Thymus (tissue), 11 donors: ENCODE measurements around the gene SLC12A5. TPM values are rescaled to one million over a fixed set of nuclear protein-coding genes. Genes with fewer than 3 reads are reported as not detected.

ENCODE experiments used
- DNase-seq, 9 donors: peaks; one replicate each; pipeline ENCODE4 v3.0.0-alpha.2; 2013; ENCODE audit warnings: low spot score in 9 of 9, low read depth in 6 of 9, missing footprints in 1 of 9
- H3K27ac ChIP-seq, 2 donors: one replicate each; pipeline ENCODE4 v1.5.1; 2013; ENCODE audit warnings: control low read depth in 1 of 2, low read depth in 1 of 2, low read length in 1 of 2, mild to moderate bottlenecking in 1 of 2, moderate library complexity in 1 of 2
- H3K27me3 ChIP-seq, 2 donors: one replicate each; pipeline ENCODE4 v1.5.1; 2013; ENCODE audit warnings: low read length in 1 of 2; ENCODE audit not compliant: control insufficient read depth in 2 of 2, insufficient read depth in 1 of 2
- H3K36me3 ChIP-seq, 2 donors: one replicate each; pipeline ENCODE4 v1.5.1; 2013; ENCODE audit warnings: low read length in 1 of 2, mild to moderate bottlenecking in 1 of 2, moderate library complexity in 1 of 2; ENCODE audit not compliant: control insufficient read depth in 2 of 2, insufficient read depth in 2 of 2
- H3K4me1 ChIP-seq, 2 donors: one replicate each; pipeline ENCODE4 v1.5.1; 2013; ENCODE audit warnings: low read length in 2 of 2; ENCODE audit not compliant: control insufficient read depth in 2 of 2, insufficient read depth in 2 of 2
- H3K4me3 ChIP-seq, 2 donors: one replicate each; pipeline ENCODE4 v1.5.1; 2013; ENCODE audit warnings: low read length in 2 of 2, control low read depth in 1 of 2, mild to moderate bottlenecking in 1 of 2
- H3K9me3 ChIP-seq, 2 donors: one replicate each; pipeline ENCODE4 v1.5.1; 2013; ENCODE audit warnings: low read length in 1 of 2, mild to moderate bottlenecking in 1 of 2; ENCODE audit not compliant: control insufficient read depth in 2 of 2, insufficient read depth in 1 of 2
- WGBS: extraction: QIAGEN DNeasy Blood & Tissue Kit; methylation state at CpG from one replicate; pipeline ENCODE4 v1.1.7; 2013; 5-methylcytosine and 5-hydroxymethylcytosine counted together
- polyA plus RNA-seq: library from polyadenylated mRNA; stranded (reverse); fragments of 200-250 nt; gene quantifications from one replicate; pipeline ENCODE4 v1.2.3, GENCODE V29; 2013
- total RNA-seq: library from RNA; stranded (reverse); fragments of 120-200 nt; gene quantifications from one replicate; pipeline ENCODE4 v1.2.4, GENCODE V29; 2013
- donor health status: healthy.

SLC12A5 gene
- total and polyA plus RNA-seq, 2 donors = 0.90 to 4.0 TPM

- no peak overlapping the region for H3K4me3 ChIP-seq
- no peak overlapping the region for H3K27ac ChIP-seq
- peaks cover 60 to 84% of the 10 kb centered on the region in 2 donors for H3K27me3 ChIP-seq
- no peaks in the 10 kb centered on the region for H3K36me3 ChIP-seq
- no peaks in the 10 kb centered on the region for H3K4me1 ChIP-seq
- no peaks in the 10 kb centered on the region for H3K9me3 ChIP-seq
- 18% methylated on average over 49 of the region's 49 CpGs for WGBS
- no peak for DNase-seq
Measured at GRCh38 chr20:46030284-46031013, 1.4 kb downstream of the SLC12A5 start.

GRCh38 chr20:46031014-46031569 is 2.1 kb downstream of the SLC12A5 start:
- H3K9me3 ChIP-seq = no peaks in the 10 kb centered on the region
- no peaks in the 10 kb centered on the region for H3K4me1 ChIP-seq
- WGBS = 32% methylated on average over 11 of the region's 11 CpGs
- no peak overlapping the region for H3K4me3 ChIP-seq
- no peak overlapping the region for H3K27ac ChIP-seq
- H3K27me3 ChIP-seq = peaks cover 60 to 79% of the 10 kb centered on the region in 2 donors
- H3K36me3 ChIP-seq = no peaks in the 10 kb centered on the region
- DNase-seq = no peak

GRCh38 chr20:46031701-46032254 is 2.8 kb downstream of the SLC12A5 start:
- peaks cover 60 to 76% of the 10 kb centered on the region in 2 donors for H3K27me3 ChIP-seq
- no peaks in the 10 kb centered on the region for H3K9me3 ChIP-seq
- H3K36me3 ChIP-seq = no peaks in the 10 kb centered on the region
- no peak overlapping the region for H3K4me3 ChIP-seq
- H3K4me1 ChIP-seq = no peaks in the 10 kb centered on the region
- H3K27ac ChIP-seq = no peak overlapping the region
- no peak for DNase-seq
- WGBS = 3% methylated on average over 55 of the region's 55 CpGs

- no peaks in the 10 kb centered on the region for H3K4me1 ChIP-seq
- WGBS = 87% methylated on average over 3 of the region's 3 CpGs
- DNase-seq = no peak
- no peak overlapping the region for H3K27ac ChIP-seq
- H3K9me3 ChIP-seq = no peaks in the 10 kb centered on the region
- no peak overlapping the region for H3K4me3 ChIP-seq
- H3K36me3 ChIP-seq = no peaks in the 10 kb centered on the region
- H3K27me3 ChIP-seq = peaks cover 43 to 54% of the 10 kb centered on the region in 2 donors
Measured at GRCh38 chr20:46034039-46034438, 5.0 kb downstream of the SLC12A5 start.

- WGBS = 79% methylated on average over 5 of the region's 5 CpGs
- Histone ChIP-seq H3K4me1 (no peaks in the 10 kb centered on the region), H3K4me3 (no peak overlapping the region), H3K27me3 (peaks cover 34 to 42% of the 10 kb centered on the region in 2 donors), H3K9me3 (no peaks in the 10 kb centered on the region), H3K36me3 (no peaks in the 10 kb centered on the region), H3K27ac (no peak overlapping the region)
- no peak for DNase-seq
Measured at GRCh38 chr20:46035253-46035652, 6.2 kb downstream of the SLC12A5 start.

GRCh38 chr20:46035713-46036112 is 6.7 kb downstream of the SLC12A5 start:
- 88% methylated on average over 6 of the region's 6 CpGs for WGBS
- no peak for DNase-seq
- H3K27me3 ChIP-seq = peaks cover 29 to 39% of the 10 kb centered on the region in 2 donors
- H3K4me1 ChIP-seq = no peaks in the 10 kb centered on the region
- H3K4me3 ChIP-seq = no peak overlapping the region
- H3K27ac ChIP-seq = no peak overlapping the region
- H3K36me3 ChIP-seq = no peaks in the 10 kb centered on the region
- no peaks in the 10 kb centered on the region for H3K9me3 ChIP-seq

GRCh38 chr20:46036370-46036769 is 7.4 kb downstream of the SLC12A5 start:
- Histone ChIP-seq H3K36me3 (no peaks in the 10 kb centered on the region), H3K4me3 (no peak overlapping the region), H3K27ac (no peak overlapping the region), H3K4me1 (no peaks in the 10 kb centered on the region), H3K27me3 (peaks cover 23 to 34% of the 10 kb centered on the region in 2 donors), H3K9me3 (no peaks in the 10 kb centered on the region)
- 93% methylated on average over 8 of the region's 8 CpGs for WGBS
- no peak for DNase-seq

- DNase-seq = no peak
- 71% methylated on average over 5 of the region's 5 CpGs for WGBS
- Histone ChIP-seq H3K27ac (no peak overlapping the region), H3K4me1 (no peaks in the 10 kb centered on the region), H3K36me3 (no peaks in the 10 kb centered on the region), H3K4me3 (no peak overlapping the region), H3K9me3 (no peaks in the 10 kb centered on the region), H3K27me3 (peaks cover 16 to 29% of the 10 kb centered on the region in 2 donors)
Measured at GRCh38 chr20:46037036-46037435, 8.0 kb downstream of the SLC12A5 start.

- DNase-seq = peak in 6 of 9 donors; percentile 33 to 62 (median 47)
- H3K9me3 ChIP-seq = no peaks in the 10 kb centered on the region
- no peak overlapping the region for H3K27ac ChIP-seq
- H3K4me1 ChIP-seq = no peaks in the 10 kb centered on the region
- H3K36me3 ChIP-seq = no peaks in the 10 kb centered on the region
- WGBS = 31% methylated on average over 18 of the region's 18 CpGs
- H3K4me3 ChIP-seq = no peak overlapping the region
- H3K27me3 ChIP-seq = peaks cover 0 to 9% of the 10 kb centered on the region in 2 donors
Measured at GRCh38 chr20:46040902-46041535, 12.0 kb downstream of the SLC12A5 start.
